ENCODE results near the gene ITIH2.

The ITIH2 gene

DNA sequence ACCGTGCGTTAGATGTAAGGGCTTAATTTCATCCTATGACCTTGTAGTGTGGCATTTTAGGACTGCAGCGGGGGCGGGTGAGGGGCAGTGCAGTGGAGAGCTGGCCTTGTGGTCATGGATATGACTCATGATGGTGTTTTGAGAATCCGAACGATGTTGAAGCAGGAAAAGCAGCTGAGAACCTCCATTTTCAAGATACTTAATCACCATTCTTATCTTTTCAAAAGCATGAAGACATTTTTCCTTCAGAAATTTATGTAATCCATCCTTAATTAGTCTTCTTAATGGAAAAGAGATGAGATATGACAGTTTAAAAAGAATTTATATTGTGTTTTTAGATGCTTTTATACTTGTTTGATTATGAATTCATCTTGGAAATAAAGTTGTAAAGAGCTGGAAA is 94.5 kb downstream of the ITIH2 start:
- DNase-seq (ENCODE audit: low read depth), result no peak
